ENCODE measurements around the gene SYCE3. TPM values are rescaled to one million over a fixed set of nuclear protein-coding genes. Genes with fewer than 3 reads are reported as not detected.

The SYCE3 gene
- total RNA-seq, 4 donors from 2014 or later = not detected

GRCh38 chr22:50569896-50570535, 7.3 kb upstream of the SYCE3 start:
- Histone ChIP-seq H3K4me3 (no peak overlapping the region), H3K9me3 (no peaks in the 10 kb centered on the region), H3K27ac (replicated peaks in 1 of 4) (no peak overlapping the region), H3K36me3 (peaks cover 14 to 66% (median 57%) of the 10 kb centered on the region in 4 donors), H3K4me1 (peaks cover 0 to 3% (median 0%) of the 10 kb centered on the region in 4 donors), H3K27me3 (no peaks in the 10 kb centered on the region)
- 97% methylated on average over 12 of the region's 13 CpGs for WGBS
- no peak for DNase-seq (ENCODE audit: extremely low spot score)
- intact Hi-C loops (cut with DNase I) = loop anchor here (5.0 kb wide), 1 partner anchor 63 kb away; the partner anchor contains the start of genes LMF2 and NCAPH2
- TF ChIP-seq POLR2AphosphoS5 (IDR thresholded peaks at IDR 0.05) (no peak), POLR2A (IDR thresholded peaks at IDR 0.05; ENCODE audit: low read depth) (no peak), EP300 (IDR thresholded peaks at IDR 0.05) (no peak), CTCF (IDR thresholded peaks at IDR 0.05) (no peak)

- Histone ChIP-seq H3K27ac (replicated peaks in 1 of 4) (no peak overlapping the region), H3K4me3 (no peak overlapping the region), H3K36me3 (peaks cover 14 to 66% (median 53%) of the 10 kb centered on the region in 4 donors), H3K9me3 (no peaks in the 10 kb centered on the region), H3K4me1 (peaks cover under 1 to 6% (median 3%) of the 10 kb centered on the region in 4 donors), H3K27me3 (no peaks in the 10 kb centered on the region)
- TF ChIP-seq EP300 (IDR thresholded peaks at IDR 0.05) (no peak), POLR2A (IDR thresholded peaks at IDR 0.05; ENCODE audit: low read depth) (no peak), CTCF (IDR thresholded peaks at IDR 0.05) (no peak), POLR2AphosphoS5 (IDR thresholded peaks at IDR 0.05) (no peak)
- 90% methylated on average over 8 of the region's 8 CpGs for WGBS
- DNase-seq (ENCODE audit: extremely low spot score) = no peak
- intact Hi-C loops (cut with DNase I) = loop anchor here (5.0 kb wide), 1 partner anchor 62 kb away; the partner anchor contains the start of genes LMF2 and NCAPH2
Observed at GRCh38 chr22:50569041-50569459, 6.3 kb upstream of the SYCE3 start.

- no peaks in the 10 kb centered on the region for H3K9me3 ChIP-seq
- H3K27me3 ChIP-seq = no peaks in the 10 kb centered on the region
- DNase-seq (ENCODE audit: extremely low spot score) = no peak
- no peak overlapping the region for H3K27ac ChIP-seq (replicated peaks in 1 of 4)
- no peak for TF ChIP-seq POLR2A (IDR thresholded peaks at IDR 0.05; ENCODE audit: low read depth)
- TF ChIP-seq POLR2AphosphoS5 (IDR thresholded peaks at IDR 0.05) = no peak
- TF ChIP-seq CTCF (IDR thresholded peaks at IDR 0.05) = no peak
- no peak for TF ChIP-seq EP300 (IDR thresholded peaks at IDR 0.05)
- peaks cover 14 to 61% (median 50%) of the 10 kb centered on the region in 4 donors for H3K36me3 ChIP-seq
- H3K4me1 ChIP-seq = peaks cover 5 to 10% (median 7%) of the 10 kb centered on the region in 4 donors
- intact Hi-C loops (cut with DNase I) = loop anchor here (5.0 kb wide), 1 partner anchor 61 kb away; the partner anchor contains the start of genes LMF2 and NCAPH2
- 83% methylated on average over 7 of the region's 7 CpGs for WGBS
- no peak overlapping the region for H3K4me3 ChIP-seq
Observed at GRCh38 chr22:50568626-50569025, 5.9 kb upstream of the SYCE3 start.

GRCh38 chr22:50567721-50568252, 5.1 kb upstream of the SYCE3 start:
- no peak overlapping the region for H3K4me3 ChIP-seq
- intact Hi-C loops (cut with DNase I) = loop anchor here (5.0 kb wide), 1 partner anchor 60 kb away; the partner anchor contains the start of genes LMF2 and NCAPH2
- no peaks in the 10 kb centered on the region for H3K27me3 ChIP-seq
- H3K4me1 ChIP-seq = peaks cover 11 to 16% (median 13%) of the 10 kb centered on the region in 4 donors
- no peaks in the 10 kb centered on the region for H3K9me3 ChIP-seq
- TF ChIP-seq CTCF (IDR thresholded peaks at IDR 0.05) (no peak), EP300 (IDR thresholded peaks at IDR 0.05) (no peak), POLR2AphosphoS5 (IDR thresholded peaks at IDR 0.05) (no peak), POLR2A (IDR thresholded peaks at IDR 0.05; ENCODE audit: low read depth) (no peak)
- H3K27ac ChIP-seq (replicated peaks in 1 of 4) = no peak overlapping the region
- WGBS = 93% methylated on average over 7 of the region's 7 CpGs
- peaks cover 14 to 53% (median 42%) of the 10 kb centered on the region in 4 donors for H3K36me3 ChIP-seq
- DNase-seq (ENCODE audit: extremely low spot score) = no peak
